GM18870 (cell line): Measurements from ENCODE around the gene CHURC1.

ENCODE experiments used
- ATAC-seq: cut with Tn5 transposase; IDR thresholded peaks from one replicate; pipeline ENCODE4 v1.9.1; 2021; ENCODE audit warnings: moderate library complexity; ENCODE audit not compliant: unreplicated experiment

The CHURC1 gene

DNA sequence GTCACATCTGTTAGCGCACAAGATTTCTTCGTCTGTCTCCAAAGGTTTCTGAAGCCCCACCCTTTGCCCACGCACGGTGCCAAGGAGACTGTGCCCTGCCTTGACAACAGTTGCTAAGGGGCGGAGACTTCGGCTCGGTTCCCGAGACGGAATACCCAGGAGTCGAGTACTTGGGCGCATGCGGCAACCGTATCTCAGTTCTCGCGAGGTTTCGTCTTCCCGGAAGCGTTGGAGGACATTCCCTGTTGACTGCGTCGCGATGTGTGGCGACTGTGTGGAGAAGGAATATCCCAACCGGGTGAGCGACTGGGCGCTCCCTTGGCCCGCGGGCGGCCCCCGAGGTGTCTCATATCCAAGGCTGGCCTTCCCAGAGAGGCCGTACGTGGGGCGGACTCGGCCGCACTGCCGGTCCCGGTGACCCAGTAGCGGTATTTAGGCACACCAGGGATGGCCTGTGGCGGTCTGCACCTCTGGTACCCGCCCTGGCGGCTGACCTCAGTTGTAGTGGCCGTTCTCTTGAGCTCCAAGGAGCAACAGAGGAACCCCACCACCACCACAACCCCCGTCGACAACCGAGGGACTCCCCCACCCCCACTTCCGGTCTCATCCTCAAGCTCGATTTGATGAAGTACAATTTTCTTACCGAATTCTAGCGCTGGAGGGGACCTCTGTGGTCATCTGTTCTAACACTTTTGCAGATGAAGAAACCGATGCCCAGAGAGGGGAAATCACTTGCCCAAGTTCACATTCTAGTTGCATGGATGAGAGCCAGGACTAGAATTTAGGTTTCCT lies at the start of gene CHURC1:
Gene CHURC1 (plus strand): TSS at position 219 of the 792 bp plus-strand sequence. CDS start 41 bp downstream, at position 260.
- peak; percentile 90 for ATAC-seq

DNA sequence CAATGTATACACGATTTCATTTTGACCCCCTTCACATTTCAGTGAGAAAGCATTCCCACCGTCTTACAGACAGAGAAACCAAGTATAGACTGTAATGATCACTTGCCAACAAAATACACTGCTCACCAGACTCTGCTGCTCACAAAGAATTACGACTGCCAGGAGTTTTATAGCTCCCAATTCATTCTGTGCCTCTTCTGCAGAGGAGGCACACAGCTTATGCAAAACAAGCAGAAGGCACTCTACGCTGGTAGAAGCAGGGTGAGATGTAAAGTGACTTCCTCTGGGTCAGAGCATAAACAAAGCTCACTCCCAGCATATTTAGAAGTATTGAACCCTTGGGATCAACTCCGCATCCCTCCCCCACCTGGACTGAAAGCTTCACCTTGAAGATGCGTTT lies 49.1 kb upstream of the CHURC1 start:
- ATAC-seq, result no peak

DNA sequence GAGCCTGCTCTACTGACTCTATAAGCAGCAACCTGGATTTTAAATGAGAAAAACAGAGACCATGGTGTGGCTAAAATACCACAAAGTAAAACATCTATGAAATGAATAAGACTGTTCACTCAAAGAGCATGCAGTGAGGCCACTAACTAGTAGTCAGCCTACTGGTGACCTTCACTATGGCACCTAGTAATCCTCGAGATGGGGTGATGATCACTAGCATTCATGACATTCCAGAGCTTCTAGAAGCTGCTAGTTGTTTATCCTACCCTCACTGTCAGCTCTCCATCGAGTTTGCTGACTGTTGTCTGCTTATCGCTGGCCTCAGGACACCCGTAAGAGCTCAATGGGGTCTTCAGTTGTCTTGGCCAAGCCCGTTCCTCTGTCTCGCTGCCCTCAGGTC lies 48.3 kb upstream of the CHURC1 start:
- ATAC-seq, result no peak

DNA sequence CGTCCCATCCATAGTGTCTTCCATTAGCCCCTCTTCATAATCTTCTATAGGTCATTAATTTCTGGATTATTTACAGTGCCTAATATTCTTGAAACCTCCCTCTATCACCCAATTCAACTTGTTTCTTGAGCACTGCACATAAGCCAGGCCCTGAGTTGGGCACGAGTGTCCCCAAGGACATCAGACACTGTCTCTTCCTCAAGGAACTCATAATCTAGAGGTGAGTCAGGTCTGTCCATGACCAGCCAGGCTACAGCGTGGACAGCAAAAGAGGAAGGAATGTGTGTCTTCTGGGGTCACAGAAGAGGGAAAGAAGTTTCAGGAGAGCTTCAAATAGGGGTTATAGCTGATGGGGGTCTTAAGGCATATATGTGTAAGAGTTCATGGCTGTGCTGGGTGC lies 47.1 kb upstream of the CHURC1 start:
- no peak for ATAC-seq

DNA sequence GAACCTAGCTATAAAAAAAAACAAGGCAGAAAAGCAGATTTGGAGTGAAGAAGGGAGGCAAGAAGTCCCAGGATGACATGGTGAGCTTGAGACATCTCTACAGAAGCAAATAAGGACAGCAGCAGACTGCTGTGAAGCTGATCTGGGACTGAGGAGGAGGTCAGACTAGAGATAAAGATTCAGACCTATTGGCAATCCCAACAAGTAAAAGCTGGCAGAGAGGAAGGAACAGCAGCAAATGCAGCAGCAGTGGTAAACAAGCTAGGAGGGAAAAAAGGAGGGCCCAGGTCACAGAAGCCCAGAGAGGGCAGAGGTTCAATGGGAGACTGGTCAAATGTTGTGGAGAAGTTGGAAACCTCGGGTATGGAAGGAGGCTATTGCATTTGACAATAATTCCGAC lies 45.9 kb upstream of the CHURC1 start:
- no peak for ATAC-seq

DNA sequence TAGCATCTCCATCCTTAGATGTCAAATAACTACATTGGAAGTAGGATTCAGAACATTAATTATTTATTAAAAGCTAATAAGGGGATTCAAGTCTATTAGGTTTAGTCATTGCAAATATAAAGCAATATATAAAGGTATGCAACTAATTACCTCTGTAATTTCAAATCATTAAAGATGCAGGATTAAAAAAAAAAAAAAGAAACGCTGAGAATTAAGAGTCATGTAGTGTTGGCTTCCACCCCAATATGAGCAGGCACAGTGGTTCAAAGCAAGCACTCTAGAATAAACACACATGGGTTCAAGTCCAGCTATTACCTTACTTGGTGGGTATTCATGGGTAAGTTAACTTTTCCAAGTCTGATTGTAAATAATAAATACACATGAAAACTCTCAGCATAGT lies 45.4 kb upstream of the CHURC1 start:
- no peak for ATAC-seq

DNA sequence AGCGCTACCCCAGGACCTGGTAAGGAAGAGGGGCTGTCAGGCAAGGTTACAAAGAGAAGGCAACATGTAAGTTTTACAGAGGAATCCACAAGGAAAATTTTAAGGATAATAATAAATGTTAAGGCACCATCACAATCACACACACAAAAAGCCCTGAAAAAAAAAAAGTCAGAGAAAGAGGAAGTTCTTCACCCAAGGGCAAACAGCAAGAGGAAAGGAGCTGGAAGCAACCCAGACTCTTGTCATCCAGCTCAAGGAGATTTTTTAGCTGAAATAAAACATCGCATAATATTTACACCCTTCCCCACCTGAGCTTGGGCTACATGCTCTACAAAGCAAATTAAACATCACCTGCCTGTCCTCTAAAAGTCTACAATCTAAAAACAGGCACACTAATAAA lies 44.1 kb upstream of the CHURC1 start:
- no peak for ATAC-seq

DNA sequence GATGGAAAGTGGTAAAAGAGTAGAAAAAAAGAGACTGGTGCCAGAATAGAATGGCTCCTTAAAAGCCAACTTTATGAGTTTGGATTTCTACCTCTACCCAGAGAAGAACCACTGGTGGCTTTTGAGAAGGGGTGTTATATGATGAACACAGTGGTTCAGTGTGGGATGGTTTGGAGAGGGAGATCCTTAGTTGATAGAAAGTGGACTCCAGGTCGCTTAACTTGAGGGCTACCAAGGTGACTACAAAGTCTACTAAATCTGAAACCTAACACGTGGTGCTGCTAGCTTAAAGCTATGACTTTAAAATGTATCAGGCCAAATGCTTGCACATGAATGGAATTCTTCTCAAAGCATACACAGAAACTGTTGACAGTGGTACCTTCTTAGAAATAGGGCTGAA lies 42.9 kb upstream of the CHURC1 start:
- no peak for ATAC-seq

DNA sequence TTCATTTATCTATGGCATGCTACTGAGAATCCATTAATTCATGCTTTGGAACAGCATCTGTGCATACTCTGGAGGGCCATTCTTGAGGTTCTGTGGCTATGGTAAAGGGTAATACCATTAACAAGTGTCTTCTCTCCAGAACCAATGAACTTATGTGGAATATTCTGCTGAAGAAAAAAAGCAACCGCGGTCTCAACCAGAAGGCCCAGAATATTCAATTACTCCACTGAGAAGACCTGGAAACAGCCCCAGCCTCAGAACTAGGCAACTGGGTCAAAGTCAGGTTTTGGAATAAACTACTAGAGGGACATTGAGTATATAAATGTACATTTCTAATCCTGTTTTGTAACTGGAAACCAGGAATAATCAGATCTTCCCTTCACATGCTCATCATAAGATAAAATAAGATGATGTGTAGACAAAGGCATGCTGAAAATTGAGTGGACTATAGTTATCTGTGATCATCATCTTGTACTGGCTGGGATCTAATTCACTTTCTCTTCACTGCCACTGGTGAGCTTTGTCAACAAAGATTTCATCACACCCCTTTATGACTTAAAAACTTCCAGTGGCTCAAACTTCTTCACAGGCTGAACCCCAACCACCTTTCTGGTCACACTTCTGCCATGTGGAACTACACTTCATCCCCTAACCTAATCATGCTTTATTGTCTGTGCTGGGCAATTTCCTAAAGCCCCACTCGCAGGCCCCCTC lies 40.6 kb upstream of the CHURC1 start:
- no peak for ATAC-seq

DNA sequence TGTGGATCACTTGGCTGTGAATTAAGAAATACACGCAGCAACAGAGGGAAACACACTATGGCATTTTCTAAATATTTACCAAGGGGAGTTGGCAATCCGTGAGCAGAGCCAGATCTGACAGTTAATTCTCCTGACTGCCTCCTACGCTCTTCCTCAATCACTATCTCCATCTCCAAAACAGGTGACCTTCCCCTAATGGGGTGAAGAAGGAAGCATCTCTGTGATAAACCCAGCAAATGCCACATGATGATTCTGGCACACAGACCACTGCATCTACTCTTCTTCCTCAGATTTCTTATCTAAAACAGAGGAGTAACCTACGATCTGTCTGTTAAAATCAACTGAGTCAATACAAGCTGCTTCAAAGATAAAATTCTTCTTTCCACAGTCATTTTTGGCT lies 38.9 kb upstream of the CHURC1 start:
- no peak for ATAC-seq

DNA sequence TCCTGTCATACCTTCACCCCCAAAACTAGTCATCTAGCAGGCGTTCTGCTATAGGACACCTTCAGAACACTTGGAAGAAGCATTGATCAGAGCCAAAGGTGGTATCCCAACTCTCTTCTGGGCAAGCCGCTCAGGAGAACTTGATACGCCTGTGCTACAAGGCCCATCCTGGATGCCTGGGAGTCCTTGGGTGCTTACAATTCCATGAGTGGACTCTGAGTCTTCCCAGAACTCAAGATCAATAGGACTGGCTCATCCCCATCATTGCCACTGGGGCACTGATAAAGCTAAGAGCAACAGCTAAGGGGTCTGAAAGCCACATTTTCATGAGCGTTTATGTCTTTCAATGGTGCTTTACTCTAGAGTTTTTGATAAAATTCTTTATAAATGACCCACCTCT lies 36.4 kb upstream of the CHURC1 start:
- ATAC-seq, result no peak

DNA sequence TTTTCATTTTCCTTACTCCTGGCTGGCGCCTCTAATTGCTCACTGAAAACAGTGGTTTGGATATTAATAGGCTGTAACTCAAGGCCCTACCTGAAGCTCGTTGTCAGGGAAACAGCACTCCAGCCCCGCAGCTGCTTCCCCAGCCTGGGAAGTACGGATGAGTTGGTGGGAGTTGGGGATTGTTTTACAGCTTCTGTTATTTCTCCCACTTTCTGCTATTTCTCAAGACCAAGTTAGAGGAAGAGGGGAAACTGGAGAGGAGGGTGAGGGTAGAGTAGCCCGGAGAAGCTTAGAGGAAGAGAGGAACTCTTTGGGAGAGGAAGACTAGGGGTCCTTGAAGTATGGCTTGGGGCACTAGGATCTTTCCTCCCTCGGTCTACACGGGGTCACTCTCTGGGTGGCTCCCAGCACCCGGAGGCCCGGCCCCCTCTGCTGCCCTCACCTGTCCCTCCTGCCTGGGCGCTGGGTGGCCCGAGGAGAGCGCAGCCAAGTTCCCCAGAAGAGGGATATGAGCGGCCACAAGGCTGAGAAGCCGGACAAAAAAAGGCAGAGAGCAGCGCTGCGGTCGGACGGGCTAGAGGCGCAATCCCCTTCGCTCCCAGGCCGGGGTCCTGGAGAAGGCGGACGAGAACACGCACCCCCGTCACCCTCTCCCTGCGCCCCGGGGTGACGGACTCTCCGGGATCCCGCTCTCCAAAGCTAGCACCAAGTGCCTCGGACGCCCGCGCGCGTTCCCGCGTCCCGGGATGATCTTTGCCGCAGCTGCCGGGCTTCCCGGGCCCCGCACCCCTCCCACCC lies 35.2 kb upstream of the CHURC1 start:
- no peak for ATAC-seq

DNA sequence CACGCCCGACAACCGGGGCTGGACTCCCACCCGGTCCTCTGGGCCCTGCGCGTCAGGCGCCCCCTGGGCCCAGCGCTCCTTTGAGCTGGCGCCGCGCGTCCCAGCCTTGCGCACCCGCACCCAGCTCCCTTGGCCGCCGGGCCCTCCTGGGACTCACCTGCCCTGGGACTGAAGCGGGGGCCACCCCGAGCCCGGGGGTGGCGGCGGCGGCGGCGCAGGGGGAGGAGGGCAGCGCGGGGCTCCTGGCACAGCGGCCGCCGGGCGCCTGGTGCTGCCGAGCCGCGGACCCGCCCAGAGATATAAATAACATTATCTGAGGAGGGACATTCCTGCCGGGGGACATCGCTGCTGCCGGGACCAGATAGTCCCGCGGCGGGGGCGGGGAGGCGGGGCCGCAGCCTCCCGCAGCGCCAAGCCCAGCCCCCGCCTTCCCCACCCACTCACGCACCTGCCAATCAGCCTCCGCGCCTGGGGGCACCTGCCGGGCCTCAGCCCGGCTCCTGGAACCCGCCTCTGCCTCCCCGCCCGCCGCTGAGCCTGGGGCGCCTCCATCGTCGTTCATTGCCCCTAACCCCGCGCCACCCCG lies 34.5 kb upstream of the CHURC1 start, which contains the start of gene SPTB:
Gene SPTB (minus strand): TSS at position 273 of the 586 bp plus-strand sequence. CDS start 56,813 bp downstream, outside the sequence.
- no peak for ATAC-seq

DNA sequence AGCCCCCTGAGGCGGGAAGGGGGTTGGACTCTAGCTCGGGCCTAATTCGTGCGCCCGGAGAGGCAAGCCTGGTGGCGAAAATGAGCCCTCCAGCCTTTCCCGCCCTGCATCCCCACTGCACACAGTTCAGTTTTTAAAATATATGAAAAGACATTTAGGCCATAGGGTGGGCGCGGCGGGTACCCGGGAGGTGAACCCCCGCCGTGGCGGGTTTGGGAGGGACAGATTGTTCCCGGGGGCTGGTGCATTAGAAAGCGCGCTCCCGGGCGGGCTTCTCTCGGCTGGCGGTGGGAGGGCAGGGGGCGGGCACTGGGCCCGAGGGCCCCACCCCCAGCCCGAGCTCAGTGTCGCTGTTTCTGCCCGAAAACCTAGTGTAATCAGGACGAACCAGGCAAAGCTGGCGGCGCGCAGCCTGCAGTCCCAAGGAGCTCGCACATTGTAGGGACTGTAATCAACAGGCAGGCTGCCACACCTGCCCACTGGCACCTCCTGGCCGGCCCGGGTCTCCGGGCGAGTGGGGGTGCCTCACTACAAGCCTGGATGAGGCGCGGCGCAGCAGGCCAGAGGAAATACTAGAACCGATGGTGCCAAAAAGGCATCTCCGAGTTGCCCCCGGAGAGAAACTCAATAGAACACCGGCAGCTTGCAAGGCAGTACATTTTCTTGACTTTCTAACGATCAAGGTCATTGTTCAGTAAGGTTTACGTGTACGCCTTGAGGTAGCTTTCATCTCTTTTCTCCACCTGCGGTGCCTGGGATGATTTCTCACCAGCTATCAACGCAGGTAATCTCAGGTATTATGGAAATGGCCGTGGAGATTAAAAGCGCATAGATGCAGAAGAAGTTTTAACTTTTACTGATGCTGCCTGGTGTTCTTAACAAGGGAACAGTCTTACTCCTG lies 33.8 kb upstream of the CHURC1 start:
- no peak for ATAC-seq

DNA sequence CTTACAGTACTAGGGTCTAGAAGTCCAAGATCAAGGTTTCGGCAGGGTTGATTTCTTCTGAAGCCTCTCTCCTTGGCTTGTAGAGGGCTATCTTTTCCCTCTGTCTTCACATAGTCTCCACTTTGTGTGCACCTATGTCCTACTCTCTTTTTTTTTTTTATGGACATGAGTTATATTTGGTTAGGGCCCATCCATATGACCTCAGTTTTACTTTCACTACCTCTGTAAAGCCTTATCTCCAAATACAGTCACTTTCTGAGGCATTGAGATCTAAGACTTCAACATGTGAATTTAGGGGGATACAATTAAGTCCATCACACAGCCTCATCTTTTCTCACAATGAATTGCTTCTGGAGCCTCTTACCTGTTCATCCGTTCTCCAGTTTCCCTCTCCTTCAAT lies 28.7 kb upstream of the CHURC1 start:
- no peak for ATAC-seq

DNA sequence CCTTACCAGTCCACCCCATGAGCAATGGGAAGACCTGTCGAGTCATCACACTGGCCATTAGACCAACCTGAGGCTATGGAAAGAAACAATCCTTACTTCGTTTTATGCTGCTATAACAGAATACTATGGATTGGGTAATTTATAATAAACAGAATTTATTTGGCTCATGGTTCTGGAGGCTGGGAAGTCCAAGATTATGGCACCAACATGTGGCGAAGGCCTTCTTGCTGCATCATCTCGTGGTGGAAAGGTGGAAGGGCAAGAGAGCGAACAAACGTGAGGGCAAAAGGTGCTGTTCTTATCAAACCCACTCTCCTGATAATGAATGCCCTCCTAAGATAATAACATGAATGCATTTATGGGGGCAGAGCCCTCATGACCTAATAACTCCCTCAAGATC lies 24.9 kb upstream of the CHURC1 start:
- ATAC-seq, result no peak

DNA sequence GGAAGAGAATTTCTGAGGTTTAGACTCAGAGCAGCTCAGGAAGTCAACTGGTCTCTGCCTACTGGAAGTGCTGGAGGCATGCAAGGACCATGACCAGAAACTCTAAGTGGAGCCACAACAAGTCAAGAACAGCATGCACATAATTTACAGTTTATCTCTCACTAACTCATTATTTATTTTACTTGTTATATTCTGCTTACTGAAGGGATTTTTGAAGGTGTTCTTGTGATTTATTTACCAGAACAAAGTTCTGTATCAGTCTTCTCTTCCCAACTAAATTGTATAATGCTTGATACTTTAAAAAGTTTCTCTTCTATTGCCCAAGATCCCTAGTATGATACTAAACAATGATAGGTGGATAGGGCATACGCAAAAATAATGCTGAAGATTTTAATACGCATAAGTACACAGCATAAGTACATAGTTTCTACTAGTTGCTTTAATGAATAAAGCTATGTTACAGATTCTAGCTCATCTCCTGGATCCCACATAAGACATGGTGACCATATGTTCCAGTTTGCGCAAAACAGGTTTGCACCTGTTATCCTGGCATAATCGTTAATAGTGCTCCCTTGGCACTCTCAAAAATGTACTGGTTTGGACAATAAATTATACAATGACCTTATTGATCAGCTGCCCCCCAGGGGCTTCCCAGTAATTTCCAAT lies 22.9 kb upstream of the CHURC1 start:
- ATAC-seq, result no peak

DNA sequence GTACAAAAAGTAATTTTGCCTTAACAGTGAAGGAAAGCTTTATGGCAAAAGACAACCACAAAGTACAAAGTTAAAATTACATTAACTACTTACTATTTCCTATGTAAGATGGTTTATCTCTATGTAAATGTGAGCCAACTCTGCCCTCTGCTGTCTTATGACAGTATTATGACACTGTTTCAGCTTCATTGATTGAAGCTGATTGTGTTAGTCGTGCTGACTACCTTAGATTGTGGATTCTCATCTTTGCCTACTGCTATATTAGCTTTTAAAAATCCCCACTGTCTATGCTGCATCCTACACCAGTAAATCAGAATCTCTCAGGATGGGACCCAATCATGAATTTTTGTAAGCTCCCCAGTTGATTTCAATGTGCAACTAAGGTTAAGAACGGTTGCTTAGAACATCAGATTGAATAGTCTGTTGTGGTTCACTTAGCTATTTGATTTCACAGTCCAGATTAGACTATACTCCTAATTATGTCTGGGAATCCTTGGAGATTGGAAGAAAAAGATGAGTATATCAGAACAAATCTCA lies 22.3 kb upstream of the CHURC1 start:
- ATAC-seq, result no peak

DNA sequence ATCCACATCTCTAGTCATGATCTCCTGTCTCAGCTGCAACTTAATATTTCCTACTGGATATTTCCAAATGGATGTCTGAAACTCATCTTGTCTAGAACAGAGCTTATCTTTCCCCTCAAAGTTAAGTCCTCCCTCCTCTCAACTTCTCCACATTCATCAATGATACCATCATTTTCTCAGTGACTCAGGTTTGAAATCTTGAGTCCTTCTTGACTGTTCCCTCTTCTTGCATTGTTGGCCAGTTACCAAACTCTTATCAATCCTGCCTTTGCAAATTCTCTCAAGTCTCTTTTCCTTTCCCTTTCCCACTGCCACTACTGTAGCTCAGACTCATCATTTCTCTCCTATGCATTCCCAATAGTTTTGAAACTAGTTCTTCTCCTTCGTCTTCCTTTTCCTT lies 14.3 kb upstream of the CHURC1 start:
- no peak for ATAC-seq
